Right cardiac atrium (tissue), 5 donors: ENCODE data around the gene KCTD5. TPM values are rescaled to one million over a fixed set of nuclear protein-coding genes. Genes with fewer than 3 reads are reported as not detected.
"Not testable (repeated sequence)": the region's sequence is repeated elsewhere in the genome, so short reads cannot be mapped to it uniquely, and the experiment has no call there.

Experiments
- ATAC-seq, 2 donors: fragments of 200-7000 bp; cut with Tn5 transposase; one replicate each; pipeline versions ENCODE4 v1.8.0 to v1.9.1; 2020; ENCODE audit warnings: moderate library complexity in 2 of 2, mild to moderate bottlenecking in 1 of 2
- DNase-seq, 3 donors: peaks; one replicate each; pipeline ENCODE4 v3.0.0-alpha.2; 2020
- H3K27ac ChIP-seq: one replicate; pipeline ENCODE4 v1.5.1; 2013; ENCODE audit warnings: mild to moderate bottlenecking, low read length, control low read depth, moderate library complexity
- H3K27me3 ChIP-seq: one replicate; pipeline ENCODE4 v1.6.1; 2013; ENCODE audit not compliant: control insufficient read depth, insufficient read depth
- H3K4me1 ChIP-seq: one replicate; pipeline ENCODE4 v1.6.1; 2013; ENCODE audit warnings: low read length; ENCODE audit not compliant: control insufficient read depth, insufficient read depth
- H3K4me3 ChIP-seq: one replicate; pipeline ENCODE4 v1.5.1; 2013; ENCODE audit warnings: low read length, control low read depth
- H3K9me3 ChIP-seq: one replicate; pipeline ENCODE4 v1.6.1; 2013; ENCODE audit warnings: low read length; ENCODE audit not compliant: control insufficient read depth
- WGBS: extraction: QIAGEN DNeasy Blood & Tissue Kit; methylation state at CpG from one replicate; pipeline ENCODE4 v1.1.7; 2013; 5-methylcytosine and 5-hydroxymethylcytosine counted together
- intact Hi-C, 4 donors: fragments of 100-400 bp; cut with DNase I; formaldehyde crosslinking; loops; one replicate each; pipeline versions ENCODE4 v1.11.0 to v1.14.0; 2022 to 2023
- polyA plus RNA-seq: library from polyadenylated mRNA; stranded (reverse); fragments of 200-250 nt; gene quantifications from one replicate; pipeline ENCODE4 v1.2.3, GENCODE V29; 2013
- total RNA-seq, 4 donors: library from RNA; stranded (reverse); fragmentation: NEBNext Ultra II Directional; extraction: Animal tissue kit (Norgen Biotek cat#: 25700); gene quantifications; one replicate each; pipeline ENCODE4 v1.2.1, GENCODE V29; 2021
- donor health status: healthy with polysubstance abuse.
- donor health status: DM: no; HTN: yes; CAD: no.
- donor health status: DM: no; HTN: no; CAD: no.
- donor health status: DM: no; HTN: yes; CAD: no; lungs with severe emphysema.
- donor health status: DM: yes; HTN: yes; CAD: no.

Gene KCTD5
- total and polyA plus RNA-seq, 5 donors: 10.6 to 13.7 (median 11.7) TPM

DNA sequence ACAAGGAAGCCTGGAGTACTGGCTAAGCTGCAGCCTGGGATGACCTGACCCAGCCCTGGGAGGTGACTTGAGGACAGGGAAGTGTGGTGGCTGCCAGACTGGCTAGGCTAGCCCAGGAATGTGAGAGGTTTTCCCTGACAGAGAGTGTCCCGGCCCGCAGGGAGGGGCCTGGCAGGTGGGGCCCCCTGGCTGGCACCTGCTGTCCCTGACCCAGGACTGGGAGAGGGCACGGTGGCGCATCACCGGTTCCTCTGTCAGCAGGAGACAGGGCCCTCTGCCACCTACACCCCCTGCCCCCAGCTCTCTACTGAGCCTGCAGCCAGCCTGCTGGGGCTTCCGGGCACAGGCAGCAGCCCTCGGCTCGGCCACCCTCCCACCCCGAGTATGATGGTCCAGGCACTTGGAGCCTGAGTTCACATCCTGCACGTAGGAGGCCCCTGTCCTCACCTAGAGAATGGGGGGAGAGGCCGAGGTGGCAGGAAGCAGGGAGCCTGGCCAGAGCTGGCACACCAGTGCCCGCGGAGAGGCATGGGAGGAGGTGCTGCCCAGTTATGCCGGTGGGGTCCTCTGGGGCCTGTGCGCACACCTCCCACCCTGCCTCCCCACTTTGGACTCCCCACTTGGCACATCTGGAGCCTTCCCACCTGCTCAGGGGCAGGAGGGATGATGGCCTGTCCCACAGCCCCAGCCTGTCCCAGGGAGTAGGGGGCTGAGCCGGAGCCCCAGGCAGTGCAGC lies 37.2 kb downstream of the KCTD5 start:
- Histone ChIP-seq H3K4me1 (no peaks in the 10 kb centered on the region), H3K27me3 (no peaks in the 10 kb centered on the region), H3K4me3 (no peak overlapping the region), H3K27ac (no peak overlapping the region), H3K9me3 (no peaks in the 10 kb centered on the region)
- DNase-seq (no peak), ATAC-seq (peak in 1 of 2 donors; percentile 24)
- intact Hi-C loops: no loop called here
- 57% methylated on average over 16 of the region's 16 CpGs for WGBS

DNA sequence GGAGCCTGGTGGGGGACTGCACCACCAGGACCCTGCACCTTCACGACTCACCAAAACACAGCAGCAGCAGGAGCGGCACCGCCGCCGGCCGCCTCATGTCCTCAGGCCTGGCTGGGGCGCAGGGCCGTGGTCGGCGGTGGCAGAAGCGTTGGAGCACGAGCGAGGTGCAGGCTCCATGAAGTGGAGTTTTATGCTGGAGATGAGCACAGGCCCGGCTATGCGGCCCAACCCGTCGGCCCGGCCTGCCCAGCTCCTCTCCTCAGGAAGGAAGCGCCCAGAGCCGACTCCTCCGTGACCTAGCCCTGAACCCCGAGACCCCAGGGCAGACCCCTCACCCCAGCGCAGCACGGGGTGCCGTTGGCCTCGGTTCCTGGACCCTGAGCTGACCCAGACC lies 37.7 kb downstream of the KCTD5 start, which contains the start of gene PRSS27:
Gene PRSS27 (minus strand): TSS at position 161 of the 394 bp plus-strand sequence. CDS start 64 bp downstream, at position 97.
- WGBS: 84% methylated on average over 26 of the region's 26 CpGs
- Histone ChIP-seq H3K4me3 (peak within 1 kb of the TSS; percentile 75), H3K9me3 (no peaks in the 10 kb centered on the region), H3K27ac (peak within 1 kb of the TSS; percentile 14), H3K4me1 (no peaks in the 10 kb centered on the region), H3K27me3 (no peaks in the 10 kb centered on the region)
- DNase-seq: peak in 1 of 3 donors; percentile 71
- intact Hi-C loops: no loop called here
- ATAC-seq: no peak

DNA sequence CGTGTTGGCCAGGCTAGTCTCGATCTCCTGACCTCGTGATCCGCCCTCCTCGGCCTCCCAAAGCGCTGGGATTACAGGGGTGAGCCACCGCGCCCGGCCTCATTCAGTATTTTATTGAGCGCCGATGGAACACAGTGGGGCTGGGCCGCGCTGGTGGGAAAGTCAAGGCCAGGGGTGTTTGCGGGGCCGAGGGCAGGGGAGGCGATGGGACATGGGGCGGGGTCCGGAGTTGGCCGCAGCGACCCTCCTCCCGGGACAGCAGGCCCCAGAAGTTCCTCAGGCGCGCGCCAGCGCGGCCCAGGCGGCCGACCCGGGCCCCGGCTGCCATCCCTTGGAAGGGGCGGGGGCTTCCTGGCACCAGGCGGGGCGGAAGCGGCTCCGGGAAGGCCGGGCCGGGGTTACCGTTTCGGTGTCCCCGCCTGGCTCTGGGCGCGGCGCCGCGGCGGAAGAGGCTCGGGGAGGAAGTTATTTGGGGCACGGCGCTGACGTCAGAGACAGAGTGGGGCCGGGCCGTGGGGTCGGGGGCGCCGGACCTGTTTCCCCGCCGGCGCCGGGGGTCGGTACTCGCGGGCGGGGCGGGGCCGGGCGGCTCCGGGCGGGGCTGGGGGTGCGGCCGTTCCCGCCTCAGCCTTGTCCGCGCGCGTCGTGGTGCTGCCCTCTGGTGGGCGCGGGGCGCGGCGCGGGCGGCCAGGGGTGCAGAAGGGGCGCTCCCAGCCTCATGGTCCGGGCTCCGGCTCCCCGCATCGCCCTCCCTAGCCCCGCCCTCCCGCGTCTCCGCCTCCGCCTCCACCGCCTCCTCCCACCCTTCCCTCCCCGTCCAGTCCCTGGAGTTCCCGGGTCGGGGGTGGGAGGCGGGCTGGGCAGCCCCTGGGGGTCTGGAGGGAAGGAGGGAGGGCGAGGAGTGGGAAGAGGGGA lies 38.7 kb downstream of the KCTD5 start:
- H3K27ac ChIP-seq: peak overlapping the region; percentile 14
- H3K4me3 ChIP-seq: peak overlapping the region; percentile 75
- intact Hi-C loops: no loop called here
- WGBS: 2% methylated on average over 99 of the region's 99 CpGs
- no peaks in the 10 kb centered on the region for H3K27me3 ChIP-seq
- H3K9me3 ChIP-seq: no peaks in the 10 kb centered on the region
- ATAC-seq: peak; percentile 87 to 93
- peak; percentile 88 to 94 (median 93) for DNase-seq
- H3K4me1 ChIP-seq: no peaks in the 10 kb centered on the region

DNA sequence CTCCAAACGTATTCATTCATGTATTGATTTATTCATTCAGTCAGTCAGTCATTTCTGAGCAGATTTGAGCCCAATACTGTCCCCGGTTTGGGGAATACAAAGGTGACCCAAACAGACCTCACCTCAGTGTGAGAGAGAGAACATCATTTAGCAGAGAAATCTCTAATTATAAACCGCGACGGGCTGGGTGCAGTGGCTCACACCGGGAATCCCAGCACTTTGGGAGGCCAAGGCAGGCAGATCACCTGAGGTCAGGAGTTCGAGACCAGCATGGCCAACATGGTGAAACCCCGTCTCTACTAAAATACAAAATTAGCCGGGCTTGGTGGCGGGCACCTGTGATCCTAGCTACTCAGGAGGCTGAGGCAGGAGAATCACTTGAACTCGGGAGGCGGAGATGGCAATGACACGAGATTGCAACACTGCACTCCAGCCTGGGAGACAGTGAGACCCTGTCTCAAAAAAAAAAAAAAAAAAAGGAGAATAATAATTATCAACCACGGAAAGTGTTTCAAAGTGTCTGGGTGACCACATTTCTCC lies 39.4 kb downstream of the KCTD5 start:
- H3K27ac ChIP-seq, intact Hi-C loops: not testable (repeated sequence)

DNA sequence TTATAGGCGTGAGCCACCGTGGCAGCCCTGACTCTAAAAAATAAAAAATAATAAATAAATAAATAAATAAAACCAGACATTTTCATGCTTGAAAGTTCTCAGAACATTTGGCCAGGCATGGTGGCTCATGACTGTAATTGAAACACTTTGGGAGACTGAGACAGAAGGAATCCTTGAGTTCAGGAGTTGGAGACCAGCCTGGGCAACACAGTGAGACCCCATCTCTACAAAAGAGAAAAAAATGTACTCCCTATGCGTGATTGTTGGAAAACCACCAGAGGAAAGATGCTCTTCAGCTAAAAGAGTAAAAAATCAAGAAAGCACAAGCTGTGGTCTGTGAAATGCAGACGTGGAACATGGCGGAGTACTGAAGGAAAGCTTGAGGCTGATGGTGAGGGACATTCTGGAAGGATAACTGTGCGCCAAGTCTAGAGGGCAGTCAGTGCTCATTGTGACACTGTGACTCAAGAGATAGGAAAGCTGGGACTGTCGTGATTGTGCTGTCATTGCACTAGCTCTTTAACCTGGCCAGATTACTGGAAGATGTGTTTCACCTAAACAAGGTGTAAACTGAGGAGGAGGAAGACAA lies 41.9 kb downstream of the KCTD5 start:
- no peak overlapping the region for H3K27ac ChIP-seq
- intact Hi-C loops: no loop called here
- H3K4me3 ChIP-seq: no peak overlapping the region
- ATAC-seq (no peak), DNase-seq (no peak)
- H3K27me3 ChIP-seq: no peaks in the 10 kb centered on the region
- H3K4me1 ChIP-seq: no peaks in the 10 kb centered on the region
- WGBS: 73% methylated on average over 7 of the region's 7 CpGs
- no peaks in the 10 kb centered on the region for H3K9me3 ChIP-seq

More for the DNA sequence above, 39.4 kb downstream of the KCTD5 start:
- not testable (repeated sequence) for H3K4me1 ChIP-seq, H3K27me3 ChIP-seq, DNase-seq, ATAC-seq, H3K9me3 ChIP-seq
- WGBS: 41% methylated on average over 14 of the region's 14 CpGs
- peak overlapping the region; percentile 75 for H3K4me3 ChIP-seq

DNA sequence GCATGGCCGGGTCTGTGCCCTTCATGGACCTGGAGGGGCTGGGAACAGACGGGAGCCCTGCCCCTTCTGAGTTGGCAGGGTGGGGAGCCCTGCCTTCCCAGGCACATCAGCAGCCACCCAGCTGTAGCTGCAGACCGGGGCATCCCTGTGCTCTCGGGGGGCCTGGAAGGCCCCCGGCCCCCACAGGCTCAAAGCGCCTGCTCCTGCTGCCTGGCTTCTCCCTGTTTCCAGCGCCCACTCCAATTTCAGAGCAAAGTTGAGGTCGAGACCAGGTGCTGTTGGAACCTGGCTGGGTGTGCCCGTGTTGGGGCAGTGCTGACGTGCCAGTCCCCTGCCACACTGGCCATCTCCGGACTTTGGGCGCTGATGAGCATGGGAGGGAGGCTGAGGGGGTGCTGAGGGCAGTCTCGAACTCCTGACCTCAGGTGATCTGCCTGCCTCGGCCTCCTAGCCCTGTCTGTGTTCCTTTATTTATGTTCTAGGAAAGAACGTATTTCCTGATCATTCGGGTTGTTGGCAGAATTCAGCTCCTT lies 42.6 kb downstream of the KCTD5 start:
- H3K27me3 ChIP-seq: no peaks in the 10 kb centered on the region
- WGBS: 67% methylated on average over 16 of the region's 16 CpGs
- intact Hi-C loops: no loop called here
- no peaks in the 10 kb centered on the region for H3K9me3 ChIP-seq
- H3K4me3 ChIP-seq: no peak overlapping the region
- no peak for DNase-seq
- no peaks in the 10 kb centered on the region for H3K4me1 ChIP-seq
- ATAC-seq: no peak
- no peak overlapping the region for H3K27ac ChIP-seq

DNA sequence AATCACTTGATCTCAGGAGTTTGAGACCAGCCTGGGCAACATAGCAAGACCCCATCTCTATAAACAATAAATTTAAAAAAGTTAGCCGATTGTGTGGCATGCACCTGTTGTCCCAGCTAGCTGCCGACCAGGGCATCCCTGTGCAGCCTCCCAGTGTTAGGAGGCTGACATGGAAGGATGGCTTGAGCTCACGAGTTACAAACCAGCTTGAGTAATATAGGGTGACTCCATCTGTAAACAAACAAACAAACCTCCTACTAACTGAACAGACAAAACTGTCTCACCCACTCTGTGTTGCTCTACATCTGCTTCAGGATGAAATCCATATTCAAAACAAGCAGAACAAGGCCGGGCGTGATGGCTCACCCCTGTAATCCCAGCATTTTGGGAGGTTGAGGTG lies 44.6 kb downstream of the KCTD5 start:
- whole genome bisulfite sequencing: 85% methylated on average over 5 of the region's 5 CpGs
- ATAC-seq (no peak), DNase-seq (no peak)
- H3K9me3 ChIP-seq: no peaks in the 10 kb centered on the region
- H3K27me3 ChIP-seq: no peaks in the 10 kb centered on the region
- no peak overlapping the region for H3K4me3 ChIP-seq
- intact Hi-C loops: no loop called here
- H3K27ac ChIP-seq: no peak overlapping the region
- no peaks in the 10 kb centered on the region for H3K4me1 ChIP-seq

DNA sequence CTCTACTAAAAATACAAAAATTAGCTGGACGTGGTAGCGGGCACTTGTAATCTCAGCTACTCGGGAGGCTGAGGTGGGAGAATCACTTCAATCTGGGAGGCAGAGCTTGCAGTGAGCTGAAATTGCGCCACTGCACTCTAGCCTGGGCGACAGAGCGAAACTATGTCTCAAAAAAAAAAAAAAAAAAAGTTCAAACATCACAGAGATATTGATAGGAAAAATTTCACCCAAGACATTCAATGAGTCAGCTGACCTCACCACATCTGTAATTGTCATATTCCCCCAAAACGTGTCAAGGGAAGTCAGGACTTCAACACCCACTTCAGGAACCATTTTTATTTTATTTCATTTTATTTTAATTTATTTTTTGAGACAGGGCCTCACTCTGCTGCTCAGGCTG lies 45.7 kb downstream of the KCTD5 start:
- no peak overlapping the region for H3K27ac ChIP-seq
- H3K4me3 ChIP-seq: no peak overlapping the region
- ATAC-seq (no peak), DNase-seq (no peak)
- intact Hi-C loops: no loop called here
- 83% methylated on average over 7 of the region's 7 CpGs for WGBS
- H3K4me1 ChIP-seq: no peaks in the 10 kb centered on the region
- H3K27me3 ChIP-seq: no peaks in the 10 kb centered on the region
- H3K9me3 ChIP-seq: no peaks in the 10 kb centered on the region

DNA sequence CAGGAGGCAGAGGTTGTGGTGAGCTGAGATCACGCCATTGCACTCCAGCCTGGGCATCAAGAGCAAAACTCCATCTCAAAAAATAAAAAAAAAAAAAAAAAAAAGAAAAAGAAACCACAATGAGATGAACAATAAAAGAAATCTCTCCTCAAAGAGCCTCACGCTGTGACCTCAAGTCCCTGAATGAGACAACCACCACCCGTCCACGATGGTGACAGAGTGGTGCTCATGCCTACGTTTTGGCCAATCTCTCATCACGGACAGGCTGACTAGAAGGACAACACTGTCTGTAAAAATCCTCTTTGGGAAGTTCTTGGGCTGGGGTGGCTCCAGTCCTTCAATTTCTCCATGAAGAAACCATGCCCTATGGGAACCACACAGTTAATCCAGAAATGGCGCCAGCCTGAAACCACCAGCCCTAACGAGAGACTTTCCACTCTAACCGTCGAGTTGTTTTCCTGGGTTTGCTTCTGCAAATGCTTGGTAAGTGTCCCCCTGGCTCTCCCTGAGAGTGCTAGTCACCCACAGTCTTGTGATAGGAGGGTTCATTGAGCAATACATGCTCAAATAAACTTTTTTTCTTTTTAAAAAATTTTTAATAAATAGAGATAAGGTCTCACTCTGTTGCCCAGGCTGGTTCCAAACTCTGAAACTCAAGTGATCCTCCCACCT lies 52.7 kb downstream of the KCTD5 start:
- intact Hi-C loops: no loop called here
- ATAC-seq (no peak), DNase-seq (no peak)
- H3K27ac ChIP-seq: no peak overlapping the region
- no peaks in the 10 kb centered on the region for H3K4me1 ChIP-seq
- H3K4me3 ChIP-seq: no peak overlapping the region
- H3K27me3 ChIP-seq: no peaks in the 10 kb centered on the region
- WGBS: 75% methylated on average over 10 of the region's 10 CpGs
- no peaks in the 10 kb centered on the region for H3K9me3 ChIP-seq

DNA sequence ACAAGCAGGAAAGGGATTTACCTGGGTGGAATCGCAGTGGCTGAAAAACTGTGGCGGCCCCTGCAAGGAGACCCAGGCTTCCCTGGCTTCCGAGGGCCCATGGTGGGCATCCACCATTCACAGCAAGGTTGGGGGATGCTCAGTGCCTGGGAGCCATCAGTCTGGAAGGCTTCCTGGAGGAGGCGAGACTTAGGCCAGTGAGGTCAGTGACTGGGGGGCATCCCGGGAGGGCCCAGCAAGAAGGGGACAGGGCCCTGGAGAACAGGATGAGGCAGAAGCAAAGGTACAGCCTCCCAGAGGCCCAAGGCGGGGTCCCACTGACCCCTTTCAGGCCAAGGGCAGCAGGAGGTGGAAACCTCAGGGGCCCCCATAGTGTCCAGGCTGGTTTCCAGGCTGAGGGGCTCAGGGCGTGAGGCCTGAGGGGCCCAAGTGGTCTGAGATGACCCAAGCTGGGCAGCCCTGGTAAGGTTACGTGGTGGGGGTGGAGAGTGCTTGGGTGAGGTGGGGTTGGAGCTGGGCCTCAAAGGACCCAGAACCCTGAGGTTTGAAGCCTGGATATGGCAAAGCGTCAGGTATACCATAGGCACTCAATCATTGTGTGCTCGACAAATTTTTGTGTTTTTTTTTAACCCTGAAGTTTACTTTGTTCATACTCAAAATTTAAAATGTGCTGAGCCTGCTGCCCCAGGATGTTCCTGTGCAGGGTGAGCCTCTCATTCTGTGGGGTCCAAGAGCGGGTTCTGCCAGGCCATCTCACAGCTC lies 54.3 kb downstream of the KCTD5 start:
- H3K9me3 ChIP-seq: no peaks in the 10 kb centered on the region
- 88% methylated on average over 11 of the region's 11 CpGs for WGBS
- H3K4me3 ChIP-seq: no peak overlapping the region
- H3K27me3 ChIP-seq: no peaks in the 10 kb centered on the region
- H3K27ac ChIP-seq: no peak overlapping the region
- H3K4me1 ChIP-seq: no peaks in the 10 kb centered on the region
- no peak for DNase-seq
- intact Hi-C loops: no loop called here
- ATAC-seq: no peak
